Measurements from ENCODE around the gene ELFN1. TPM values are rescaled to one million over a fixed set of nuclear protein-coding genes. Genes with fewer than 3 reads are reported as not detected.

ELFN1 gene
- 0.03 TPM for polyA plus RNA-seq (2013)

DNA sequence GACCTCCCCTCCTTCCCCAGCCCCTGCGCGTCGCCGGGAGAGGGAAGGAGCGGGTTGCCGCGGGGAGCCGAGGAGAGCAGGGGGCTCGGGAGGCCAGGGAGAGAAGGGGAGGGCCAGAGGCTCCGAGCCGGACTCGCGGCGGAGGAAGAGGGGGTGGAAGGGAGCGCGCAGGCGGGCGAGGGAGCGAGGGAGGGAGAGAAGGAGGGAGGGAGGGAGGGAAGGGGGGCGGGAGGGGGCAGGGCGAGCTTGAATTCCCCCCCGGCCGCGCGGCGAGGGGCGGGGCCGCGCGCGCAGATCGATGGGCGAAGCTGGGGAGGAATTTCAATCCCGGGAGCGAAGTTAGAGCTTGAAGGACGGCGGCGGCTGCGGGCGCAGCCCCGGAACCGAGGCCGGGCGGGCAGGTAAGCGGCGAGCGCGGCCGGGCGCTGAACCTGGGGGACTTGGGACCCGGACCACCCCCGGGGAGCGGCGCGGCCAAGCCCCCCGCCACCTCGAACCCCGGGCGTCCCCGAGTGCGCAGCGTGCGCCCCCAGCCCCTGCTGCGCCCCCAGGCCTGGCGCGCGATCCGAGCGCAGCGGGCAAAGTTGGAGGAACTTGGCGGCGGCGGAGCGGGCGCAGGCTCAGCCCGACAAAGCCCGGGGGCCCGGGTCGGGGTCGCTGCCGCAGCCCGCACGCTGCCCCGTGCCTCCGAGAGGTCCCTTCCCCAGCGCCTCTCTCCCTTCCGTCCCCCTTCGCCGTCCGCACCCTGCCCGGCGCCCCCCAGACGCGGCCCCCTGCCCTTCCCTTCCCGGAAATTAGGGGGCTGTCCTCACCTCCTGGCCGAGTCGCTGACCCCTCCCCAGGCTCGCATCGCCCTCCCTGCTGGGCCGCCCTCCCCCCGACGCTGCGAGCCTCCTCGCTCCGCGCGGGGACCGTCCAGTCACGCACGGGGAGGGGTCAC, at the start of gene ELFN1:
Gene ELFN1 (plus strand): TSS at position 324 of the 940 bp plus-strand sequence. CDS start 74,320 bp downstream, outside the sequence.
- WGBS (ENCODE audit: insufficient coverage), result under 1% methylated on average over 54 of the region's 110 CpGs
- no peaks in the 10 kb centered on the region for H3K9me3 ChIP-seq (ENCODE audit: control extremely low read depth in 1 of 5, control insufficient read depth in 4 of 5, insufficient read depth in 2 of 5, low read depth in 1 of 5, low read length in 4 of 5)
- H3K4me1 ChIP-seq (ENCODE audit: control extremely low read depth in 1 of 4, control insufficient read depth in 4 of 4, insufficient read depth in 4 of 4, low read length in 3 of 4), result peaks cover 0 to 32% (median 26%) of the 10 kb centered on the region in 4 experiments
- ChIA-PET POLR2A (no interaction called here), CTCF (no interaction called here)
- H3K36me3 ChIP-seq (ENCODE audit: control insufficient read depth in 4 of 4, insufficient read depth in 4 of 4, low read length in 3 of 4), result no peaks in the 10 kb centered on the region
- H3K27ac ChIP-seq (ENCODE audit: insufficient read depth in 1 of 2, low read depth in 1 of 2, low read length in 2 of 2, poor library complexity in 1 of 2, severe bottlenecking in 2 of 2), result no peak within 1 kb of the TSS
- peak within 1 kb of the TSS in 4 of 7 experiments; percentile 4 to 52 (median 22) for H3K4me3 ChIP-seq (ENCODE audit: control insufficient read depth in 1 of 7, extremely low read depth in 1 of 7, insufficient read depth in 4 of 7, low read depth in 2 of 7, low read length in 6 of 7)
- H3K27me3 ChIP-seq (replicated peaks in 2 of 5; ENCODE audit: control insufficient read depth in 4 of 5, insufficient read depth in 5 of 5, low read length in 4 of 5), result peaks cover 0 to 92% (median 28%) of the 10 kb centered on the region in 5 experiments
- no peak for DNase-seq

GRCh38 chr7:1620835-1621234, 49.2 kb upstream of the ELFN1 start:
- POLR2A ChIA-PET, result no interaction called here

DNA sequence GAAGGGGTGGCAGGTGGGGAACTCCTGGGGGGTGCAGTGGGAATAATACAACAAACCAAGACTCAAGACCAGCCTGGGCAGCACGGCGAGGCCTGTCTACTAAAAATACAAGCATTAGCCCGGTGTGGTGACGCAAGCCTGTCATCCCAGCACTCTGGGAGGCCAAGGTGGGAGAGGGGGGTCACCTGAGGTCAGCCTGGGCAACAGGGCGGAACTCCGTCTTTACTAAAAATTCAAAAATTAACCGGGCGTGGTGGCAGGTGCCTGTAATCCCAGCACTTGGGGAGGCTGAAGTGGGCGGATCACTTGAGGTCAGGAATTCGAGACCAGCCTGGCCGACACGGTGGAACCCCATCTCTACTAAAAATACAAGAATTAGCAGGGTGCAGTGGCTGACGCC, 48.4 kb upstream of the ELFN1 start:
- WGBS (ENCODE audit: insufficient coverage), result 96% methylated on average over 13 of the region's 13 CpGs
- CTCF ChIA-PET, result no interaction called here

More at GRCh38 chr7:1620835-1621234, 49.2 kb upstream of the ELFN1 start:
- H3K4me1 ChIP-seq (ENCODE audit: control extremely low read depth in 1 of 4, control insufficient read depth in 4 of 4, insufficient read depth in 4 of 4, low read length in 3 of 4), result no peaks in the 10 kb centered on the region
- peaks cover 0 to 3% (median 0%) of the 10 kb centered on the region in 5 experiments for H3K27me3 ChIP-seq (replicated peaks in 2 of 5; ENCODE audit: control insufficient read depth in 4 of 5, insufficient read depth in 5 of 5, low read length in 4 of 5)
- 94% methylated on average over 27 of the region's 27 CpGs for WGBS (ENCODE audit: insufficient coverage)
- no peak overlapping the region for H3K27ac ChIP-seq (ENCODE audit: insufficient read depth in 1 of 2, low read depth in 1 of 2, low read length in 2 of 2, poor library complexity in 1 of 2, severe bottlenecking in 2 of 2)
- DNase-seq, result no peak
- no peaks in the 10 kb centered on the region for H3K9me3 ChIP-seq (ENCODE audit: control extremely low read depth in 1 of 5, control insufficient read depth in 4 of 5, insufficient read depth in 2 of 5, low read depth in 1 of 5, low read length in 4 of 5)
- CTCF ChIA-PET, result no interaction called here
- H3K4me3 ChIP-seq (ENCODE audit: control insufficient read depth in 1 of 7, extremely low read depth in 1 of 7, insufficient read depth in 4 of 7, low read depth in 2 of 7, low read length in 6 of 7), result no peak overlapping the region
- H3K36me3 ChIP-seq (ENCODE audit: control insufficient read depth in 4 of 4, insufficient read depth in 4 of 4, low read length in 3 of 4), result no peaks in the 10 kb centered on the region

GRCh38 chr7:1622441-1622840, 47.6 kb upstream of the ELFN1 start:
- CTCF ChIA-PET, result no interaction called here
- Histone ChIP-seq H3K9me3 (ENCODE audit: control extremely low read depth in 1 of 5, control insufficient read depth in 4 of 5, insufficient read depth in 2 of 5, low read depth in 1 of 5, low read length in 4 of 5) (no peaks in the 10 kb centered on the region), H3K4me3 (ENCODE audit: control insufficient read depth in 1 of 7, extremely low read depth in 1 of 7, insufficient read depth in 4 of 7, low read depth in 2 of 7, low read length in 6 of 7) (no peak overlapping the region), H3K27ac (ENCODE audit: insufficient read depth in 1 of 2, low read depth in 1 of 2, low read length in 2 of 2, poor library complexity in 1 of 2, severe bottlenecking in 2 of 2) (no peak overlapping the region), H3K36me3 (ENCODE audit: control insufficient read depth in 4 of 4, insufficient read depth in 4 of 4, low read length in 3 of 4) (no peaks in the 10 kb centered on the region), H3K4me1 (ENCODE audit: control extremely low read depth in 1 of 4, control insufficient read depth in 4 of 4, insufficient read depth in 4 of 4, low read length in 3 of 4) (no peaks in the 10 kb centered on the region), H3K27me3 (replicated peaks in 2 of 5; ENCODE audit: control insufficient read depth in 4 of 5, insufficient read depth in 5 of 5, low read length in 4 of 5) (no peaks in the 10 kb centered on the region)
- no peak for DNase-seq
- 95% methylated on average over 7 of the region's 10 CpGs for WGBS (ENCODE audit: insufficient coverage)
- POLR2A ChIA-PET, result no interaction called here

More for the DNA sequence above, 48.4 kb upstream of the ELFN1 start:
- Histone ChIP-seq H3K27me3 (replicated peaks in 2 of 5; ENCODE audit: control insufficient read depth in 4 of 5, insufficient read depth in 5 of 5, low read length in 4 of 5) (peaks cover 0 to 3% (median 0%) of the 10 kb centered on the region in 5 experiments), H3K4me1 (ENCODE audit: control extremely low read depth in 1 of 4, control insufficient read depth in 4 of 4, insufficient read depth in 4 of 4, low read length in 3 of 4) (no peaks in the 10 kb centered on the region), H3K9me3 (ENCODE audit: control extremely low read depth in 1 of 5, control insufficient read depth in 4 of 5, insufficient read depth in 2 of 5, low read depth in 1 of 5, low read length in 4 of 5) (no peaks in the 10 kb centered on the region), H3K36me3 (ENCODE audit: control insufficient read depth in 4 of 4, insufficient read depth in 4 of 4, low read length in 3 of 4) (no peaks in the 10 kb centered on the region), H3K27ac (ENCODE audit: insufficient read depth in 1 of 2, low read depth in 1 of 2, low read length in 2 of 2, poor library complexity in 1 of 2, severe bottlenecking in 2 of 2) (no peak overlapping the region), H3K4me3 (ENCODE audit: control insufficient read depth in 1 of 7, extremely low read depth in 1 of 7, insufficient read depth in 4 of 7, low read depth in 2 of 7, low read length in 6 of 7) (no peak overlapping the region)
- POLR2A ChIA-PET, result no interaction called here
- DNase-seq, result no peak

GRCh38 chr7:1623810-1624209, 46.3 kb upstream of the ELFN1 start:
- Histone ChIP-seq H3K27me3 (replicated peaks in 2 of 5; ENCODE audit: control insufficient read depth in 4 of 5, insufficient read depth in 5 of 5, low read length in 4 of 5) (no peaks in the 10 kb centered on the region), H3K4me3 (ENCODE audit: control insufficient read depth in 1 of 7, extremely low read depth in 1 of 7, insufficient read depth in 4 of 7, low read depth in 2 of 7, low read length in 6 of 7) (no peak overlapping the region), H3K36me3 (ENCODE audit: control insufficient read depth in 4 of 4, insufficient read depth in 4 of 4, low read length in 3 of 4) (no peaks in the 10 kb centered on the region), H3K9me3 (ENCODE audit: control extremely low read depth in 1 of 5, control insufficient read depth in 4 of 5, insufficient read depth in 2 of 5, low read depth in 1 of 5, low read length in 4 of 5) (peaks cover 0 to 2% (median 0%) of the 10 kb centered on the region in 5 experiments), H3K27ac (ENCODE audit: insufficient read depth in 1 of 2, low read depth in 1 of 2, low read length in 2 of 2, poor library complexity in 1 of 2, severe bottlenecking in 2 of 2) (no peak overlapping the region), H3K4me1 (ENCODE audit: control extremely low read depth in 1 of 4, control insufficient read depth in 4 of 4, insufficient read depth in 4 of 4, low read length in 3 of 4) (no peaks in the 10 kb centered on the region)
- no peak for DNase-seq
- ChIA-PET CTCF (no interaction called here), POLR2A (no interaction called here)
- WGBS (ENCODE audit: insufficient coverage), result 97% methylated on average over 11 of the region's 13 CpGs

GRCh38 chr7:1624999-1625927, 44.8 kb upstream of the ELFN1 start:
- 75% methylated on average over 4 of the region's 18 CpGs for WGBS (ENCODE audit: insufficient coverage)
- H3K9me3 ChIP-seq (ENCODE audit: control extremely low read depth in 1 of 5, control insufficient read depth in 4 of 5, insufficient read depth in 2 of 5, low read depth in 1 of 5, low read length in 4 of 5), result peaks cover 0 to 6% (median 0%) of the 10 kb centered on the region in 5 experiments
- ChIA-PET POLR2A (no interaction called here), CTCF (interaction anchor here (0.9 to 1.2 kb wide), 3 partner anchors 11 to 44 kb away, joined by 3 to 4 read pairs (median 4); no protein-coding TSS in a partner anchor)
- no peaks in the 10 kb centered on the region for H3K4me1 ChIP-seq (ENCODE audit: control extremely low read depth in 1 of 4, control insufficient read depth in 4 of 4, insufficient read depth in 4 of 4, low read length in 3 of 4)
- H3K27ac ChIP-seq (ENCODE audit: insufficient read depth in 1 of 2, low read depth in 1 of 2, low read length in 2 of 2, poor library complexity in 1 of 2, severe bottlenecking in 2 of 2), result no peak overlapping the region
- no peak for DNase-seq
- H3K36me3 ChIP-seq (ENCODE audit: control insufficient read depth in 4 of 4, insufficient read depth in 4 of 4, low read length in 3 of 4), result no peaks in the 10 kb centered on the region
- no peaks in the 10 kb centered on the region for H3K27me3 ChIP-seq (replicated peaks in 2 of 5; ENCODE audit: control insufficient read depth in 4 of 5, insufficient read depth in 5 of 5, low read length in 4 of 5)
- H3K4me3 ChIP-seq (ENCODE audit: control insufficient read depth in 1 of 7, extremely low read depth in 1 of 7, insufficient read depth in 4 of 7, low read depth in 2 of 7, low read length in 6 of 7), result no peak overlapping the region
